GM18505 (cell line): ENCODE results near the gene EFNA2.

Experiments used
- ATAC-seq: cut with Tn5 transposase; IDR thresholded peaks from one replicate; pipeline ENCODE4 v1.9.1; 2021; ENCODE audit not compliant: unreplicated experiment
- POLR2A ChIP-seq: IDR thresholded peaks from 4 replicates; pipeline ENCODE4 v1.6.1; 2011; ENCODE audit warnings: borderline replicate concordance; ENCODE audit not compliant: insufficient read depth, insufficient read length; ENCODE audit errors: extremely low read depth

Gene EFNA2

GRCh38 chr19:1268226-1269064 is 17.2 kb upstream of the EFNA2 start:
- TF ChIP-seq POLR2A: no peak
- ATAC-seq: no peak

DNA sequence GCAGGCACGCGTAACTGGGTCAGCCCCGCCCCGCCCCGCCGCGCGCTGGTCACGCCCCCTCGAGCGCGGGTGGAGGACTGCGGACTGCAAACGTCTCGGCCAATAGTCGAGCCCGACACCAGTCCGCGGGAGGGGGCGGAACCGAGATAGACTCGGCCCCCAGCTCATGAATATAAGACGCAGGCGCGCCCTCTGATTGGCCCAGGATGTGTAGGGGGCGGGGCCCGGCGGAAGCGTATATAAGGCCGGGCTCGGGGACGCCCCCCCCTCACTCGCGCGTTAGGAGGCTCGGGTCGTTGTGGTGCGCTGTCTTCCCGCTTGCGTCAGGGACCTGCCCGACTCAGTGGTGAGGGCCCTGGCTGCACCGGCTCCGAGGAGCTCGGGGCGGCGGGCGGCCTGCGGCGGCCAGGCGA is 16.6 kb upstream of the EFNA2 start, which contains the start of gene CIRBP:
Gene CIRBP, plus strand, starts transcription at position 268 of the 413 bp plus-strand sequence. CDS start 1,602 bp downstream, outside the sequence.
- ATAC-seq: peak; percentile 48
- TF ChIP-seq POLR2A: peak; percentile 100

DNA sequence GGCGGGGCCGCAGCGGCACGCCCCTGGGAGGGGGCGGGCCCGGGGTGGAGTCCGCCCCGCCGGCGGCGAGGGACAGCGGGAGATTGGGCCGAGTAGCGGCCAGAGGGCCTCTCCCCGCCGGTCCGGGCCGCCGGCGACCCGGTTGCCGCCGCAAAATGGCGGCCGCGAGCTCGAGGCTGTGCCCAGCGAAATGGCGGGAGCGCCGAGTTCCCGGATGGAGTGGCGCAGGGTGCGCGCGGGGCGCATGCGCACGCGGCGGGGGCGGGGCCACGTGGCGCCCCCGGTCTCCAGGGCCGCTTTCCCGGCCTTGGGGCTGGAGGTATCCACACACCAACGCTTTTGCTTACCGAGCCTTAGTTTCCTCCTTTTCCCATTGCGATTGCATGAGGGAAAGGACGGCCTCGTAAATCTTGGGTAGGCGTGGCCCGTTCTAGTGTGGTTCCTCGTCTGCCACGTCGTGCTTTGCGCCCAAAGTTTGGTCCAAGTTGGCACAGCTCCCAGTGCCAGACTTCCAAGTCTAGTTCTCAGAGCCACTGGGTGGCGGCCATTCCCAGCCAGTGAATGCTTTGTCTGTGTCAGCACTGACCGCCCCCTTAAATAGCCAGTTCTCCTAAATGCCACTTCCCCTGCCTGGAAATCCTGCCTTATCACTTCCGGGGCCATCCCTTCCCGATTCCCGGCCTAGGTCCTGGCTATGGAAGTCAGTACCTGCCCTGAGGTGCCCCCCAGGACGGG is 16.0 kb upstream of the EFNA2 start:
- TF ChIP-seq POLR2A: peak; percentile 59
- peak; percentile 24 for ATAC-seq

GRCh38 chr19:1270213-1270853 is 15.3 kb upstream of the EFNA2 start:
- TF ChIP-seq POLR2A: no peak
- ATAC-seq: no peak

DNA sequence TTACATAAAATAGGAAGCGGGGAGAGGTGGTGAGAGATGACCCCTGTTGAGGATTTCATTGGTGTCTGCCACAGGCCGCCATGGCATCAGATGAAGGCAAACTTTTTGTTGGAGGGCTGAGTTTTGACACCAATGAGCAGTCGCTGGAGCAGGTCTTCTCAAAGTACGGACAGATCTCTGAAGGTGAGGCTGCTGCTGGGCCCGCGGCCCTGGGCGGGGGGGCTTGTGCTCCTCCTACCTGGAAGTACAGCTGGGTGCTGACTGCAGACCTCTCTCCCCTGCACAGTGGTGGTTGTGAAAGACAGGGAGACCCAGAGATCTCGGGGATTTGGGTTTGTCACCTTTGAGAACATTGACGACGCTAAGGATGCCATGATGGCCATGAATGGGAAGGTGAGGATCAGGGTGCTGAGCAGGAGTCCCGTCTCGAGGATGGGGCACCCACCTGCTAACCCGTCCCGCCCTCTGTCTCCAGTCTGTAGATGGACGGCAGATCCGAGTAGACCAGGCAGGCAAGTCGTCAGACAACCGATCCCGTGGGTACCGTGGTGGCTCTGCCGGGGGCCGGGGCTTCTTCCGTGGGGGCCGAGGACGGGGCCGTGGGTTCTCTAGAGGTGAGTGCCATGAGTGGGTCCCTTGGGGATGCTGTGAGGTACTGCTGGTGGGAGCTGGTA is 14.7 kb upstream of the EFNA2 start:
- no peak for ATAC-seq
- TF ChIP-seq POLR2A: peak; percentile 50

DNA sequence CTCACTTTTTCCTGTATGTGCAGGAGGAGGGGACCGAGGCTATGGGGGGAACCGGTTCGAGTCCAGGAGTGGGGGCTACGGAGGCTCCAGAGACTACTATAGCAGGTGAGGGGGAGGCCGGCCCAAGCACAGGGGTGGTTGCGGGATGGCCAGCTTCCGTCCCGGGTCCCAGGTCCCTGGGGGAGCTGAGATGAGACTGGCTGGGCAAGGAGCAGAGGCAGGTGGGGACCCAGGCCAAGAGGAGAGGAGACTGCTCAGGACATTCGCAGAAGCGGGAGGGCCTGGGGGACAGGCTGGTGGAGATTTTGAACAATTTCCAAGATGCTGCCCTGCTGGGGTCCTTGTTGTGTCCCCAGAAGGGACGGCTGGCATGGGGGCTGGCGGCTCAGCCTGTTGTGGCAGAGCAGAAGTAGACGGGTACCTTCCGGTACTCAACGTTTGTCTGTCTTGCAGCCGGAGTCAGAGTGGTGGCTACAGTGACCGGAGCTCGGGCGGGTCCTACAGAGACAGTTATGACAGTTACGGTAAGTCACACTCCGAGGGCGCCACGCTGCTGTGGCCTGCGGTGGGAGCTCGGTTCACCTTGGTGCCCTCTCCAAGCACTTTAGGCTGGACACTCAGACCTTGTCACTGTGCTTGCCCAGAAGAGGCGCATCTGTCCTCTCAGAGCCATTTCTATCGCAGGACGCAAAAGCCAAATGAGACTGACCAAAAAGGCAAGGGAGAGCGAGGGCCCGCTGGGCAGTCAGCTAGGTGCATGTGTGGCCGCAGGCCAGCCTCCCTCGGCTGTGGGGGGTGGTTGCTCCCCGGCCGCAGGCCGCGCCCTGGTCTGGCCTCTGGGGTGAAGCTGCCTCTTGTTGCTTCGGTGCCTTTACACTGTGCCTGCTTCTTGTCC is 13.9 kb upstream of the EFNA2 start:
- no peak for ATAC-seq
- no peak for TF ChIP-seq POLR2A

- TF ChIP-seq POLR2A: no peak
- no peak for ATAC-seq
These were observed 13.0 kb upstream of the EFNA2 start for GRCh38 chr19:1272423-1273262.

GRCh38 chr19:1273263-1274041 is 12.2 kb upstream of the EFNA2 start:
- no peak for ATAC-seq
- peak; percentile 43 for TF ChIP-seq POLR2A

GRCh38 chr19:1274081-1274851 is 11.4 kb upstream of the EFNA2 start:
- ATAC-seq: no peak
- TF ChIP-seq POLR2A: peak; percentile 13

DNA sequence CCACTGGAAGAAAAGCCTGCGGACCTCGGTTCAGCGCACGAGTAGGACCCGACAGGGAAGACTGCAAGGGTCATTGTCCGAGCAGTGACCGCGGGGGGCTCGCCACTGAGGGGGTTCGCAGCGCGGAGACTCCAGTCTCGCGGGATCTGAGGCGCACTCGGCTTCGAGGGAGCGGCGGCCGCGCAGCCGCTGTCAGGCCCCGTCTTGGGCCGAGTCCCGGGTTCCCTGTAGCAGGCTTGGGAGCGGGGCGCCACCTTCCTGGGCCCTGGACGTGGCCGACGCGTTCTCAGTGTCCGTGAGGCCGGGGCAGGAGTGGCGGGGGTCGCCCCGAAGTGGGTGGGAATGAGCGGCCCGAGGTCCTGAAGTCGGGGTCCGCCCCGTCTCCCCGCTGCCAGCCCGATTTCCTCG is 10.8 kb upstream of the EFNA2 start:
- TF ChIP-seq POLR2A: no peak
- no peak for ATAC-seq
